ENCODE data around the gene PPP1R8. TPM values are rescaled to one million over a fixed set of nuclear protein-coding genes. Genes with fewer than 3 reads are reported as not detected.

Gene PPP1R8
- total RNA-seq, 1 donor from 2014 or later = 39.7 TPM

GRCh38 chr1:27886353-27886679 is 55.7 kb downstream of the PPP1R8 start:
- H3K27ac Mint-ChIP-seq (ENCODE audit: unreplicated experiment) = no peak overlapping the region
- no peaks in the 10 kb centered on the region for H3K9me3 Mint-ChIP-seq (ENCODE audit: low read depth)
- no peak for DNase-seq (ENCODE audit: low spot score)
- H3K4me3 Mint-ChIP-seq (ENCODE audit: unreplicated experiment) = no peak overlapping the region
- H3K36me3 Mint-ChIP-seq (ENCODE audit: low read depth) = peaks cover 9% of the 10 kb centered on the region
- H3K27me3 Mint-ChIP-seq (ENCODE audit: low read depth) = no peaks in the 10 kb centered on the region
- TF ChIP-seq CTCF (IDR thresholded peaks at IDR 0.05) = no peak
- H3K4me1 Mint-ChIP-seq (ENCODE audit: low read depth) = no peaks in the 10 kb centered on the region

GRCh38 chr1:27886744-27887143 is 56.2 kb downstream of the PPP1R8 start:
- Mint-ChIP-seq H3K27me3 (ENCODE audit: low read depth) (no peaks in the 10 kb centered on the region), H3K36me3 (ENCODE audit: low read depth) (peaks cover 10% of the 10 kb centered on the region), H3K27ac (ENCODE audit: unreplicated experiment) (no peak overlapping the region), H3K4me1 (ENCODE audit: low read depth) (no peaks in the 10 kb centered on the region), H3K4me3 (ENCODE audit: unreplicated experiment) (no peak overlapping the region), H3K9me3 (ENCODE audit: low read depth) (no peaks in the 10 kb centered on the region)
- no peak for DNase-seq (ENCODE audit: low spot score)
- TF ChIP-seq CTCF (IDR thresholded peaks at IDR 0.05) = no peak

GRCh38 chr1:27887215-27888021 is 56.8 kb downstream of the PPP1R8 start:
- Mint-ChIP-seq H3K4me1 (ENCODE audit: low read depth) (no peaks in the 10 kb centered on the region), H3K36me3 (ENCODE audit: low read depth) (peaks cover 14% of the 10 kb centered on the region)

GRCh38 chr1:27889506-27889905 is 58.9 kb downstream of the PPP1R8 start:
- Mint-ChIP-seq H3K4me3 (ENCODE audit: unreplicated experiment) (no peak overlapping the region), H3K4me1 (ENCODE audit: low read depth) (no peaks in the 10 kb centered on the region), H3K27me3 (ENCODE audit: low read depth) (no peaks in the 10 kb centered on the region), H3K27ac (ENCODE audit: unreplicated experiment) (no peak overlapping the region), H3K36me3 (ENCODE audit: low read depth) (peaks cover 19% of the 10 kb centered on the region), H3K9me3 (ENCODE audit: low read depth) (no peaks in the 10 kb centered on the region)
- TF ChIP-seq CTCF (IDR thresholded peaks at IDR 0.05) = no peak
- DNase-seq (ENCODE audit: low spot score) = no peak

More at GRCh38 chr1:27887215-27888021, 56.8 kb downstream of the PPP1R8 start:
- Mint-ChIP-seq H3K4me3 (ENCODE audit: unreplicated experiment) (no peak overlapping the region), H3K9me3 (ENCODE audit: low read depth) (no peaks in the 10 kb centered on the region), H3K27ac (ENCODE audit: unreplicated experiment) (no peak overlapping the region), H3K27me3 (ENCODE audit: low read depth) (no peaks in the 10 kb centered on the region)
- DNase-seq (ENCODE audit: low spot score) = no peak
- TF ChIP-seq CTCF (IDR thresholded peaks at IDR 0.05) = no peak

- DNase-seq (ENCODE audit: low spot score) = no peak
- no peak for TF ChIP-seq CTCF (IDR thresholded peaks at IDR 0.05)
- Mint-ChIP-seq H3K4me1 (ENCODE audit: low read depth) (no peaks in the 10 kb centered on the region), H3K9me3 (ENCODE audit: low read depth) (no peaks in the 10 kb centered on the region), H3K27me3 (ENCODE audit: low read depth) (no peaks in the 10 kb centered on the region), H3K4me3 (ENCODE audit: unreplicated experiment) (no peak overlapping the region), H3K36me3 (ENCODE audit: low read depth) (peaks cover 29% of the 10 kb centered on the region), H3K27ac (ENCODE audit: unreplicated experiment) (no peak overlapping the region)
Measured at GRCh38 chr1:27891196-27891889, 60.8 kb downstream of the PPP1R8 start.
